Ammon's horn (tissue), 1 donor: ENCODE results near the gene TTC9B.

Source experiments
- DNase-seq: peaks from one replicate; pipeline ENCODE4 v3.0.0-alpha.2; 2016; ENCODE audit warnings: low spot score

Gene TTC9B

DNA sequence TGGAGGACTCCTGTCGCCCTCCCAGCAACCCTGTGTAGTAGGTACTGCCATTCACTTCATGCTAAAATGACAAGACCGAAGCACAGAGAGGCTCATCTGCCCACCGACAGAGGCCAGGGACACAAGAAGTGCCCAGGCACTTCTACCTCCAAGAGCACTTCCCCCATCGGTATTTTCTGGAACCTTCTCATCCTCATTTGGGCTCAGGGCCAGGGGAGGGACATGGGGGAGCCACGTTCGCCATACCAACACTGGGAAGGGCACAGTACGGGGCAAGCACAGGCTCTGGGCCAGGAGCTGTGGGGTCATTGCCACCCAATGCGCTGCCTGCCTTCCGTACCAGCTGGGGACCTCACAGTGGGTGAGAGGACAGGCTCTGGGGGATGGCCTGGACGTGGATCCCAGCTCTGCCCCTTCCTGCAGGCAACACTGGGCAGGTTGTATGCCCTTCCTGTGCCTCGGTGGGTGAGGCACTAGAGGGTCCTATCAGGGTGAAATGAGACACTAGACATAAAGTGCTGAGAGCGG, 29.6 kb upstream of the TTC9B start:
- DNase-seq: no peak

GRCh38 chr19:40247178-40247577, 29.0 kb upstream of the TTC9B start:
- DNase-seq: no peak

GRCh38 chr19:40246292-40247073, 28.3 kb upstream of the TTC9B start:
- no peak for DNase-seq

- DNase-seq: no peak
Observed at GRCh38 chr19:40245506-40246128, 27.4 kb upstream of the TTC9B start.

GRCh38 chr19:40244579-40245317, 26.6 kb upstream of the TTC9B start:
- no peak for DNase-seq

GRCh38 chr19:40243181-40243580, 25.0 kb upstream of the TTC9B start:
- DNase-seq: no peak

DNA sequence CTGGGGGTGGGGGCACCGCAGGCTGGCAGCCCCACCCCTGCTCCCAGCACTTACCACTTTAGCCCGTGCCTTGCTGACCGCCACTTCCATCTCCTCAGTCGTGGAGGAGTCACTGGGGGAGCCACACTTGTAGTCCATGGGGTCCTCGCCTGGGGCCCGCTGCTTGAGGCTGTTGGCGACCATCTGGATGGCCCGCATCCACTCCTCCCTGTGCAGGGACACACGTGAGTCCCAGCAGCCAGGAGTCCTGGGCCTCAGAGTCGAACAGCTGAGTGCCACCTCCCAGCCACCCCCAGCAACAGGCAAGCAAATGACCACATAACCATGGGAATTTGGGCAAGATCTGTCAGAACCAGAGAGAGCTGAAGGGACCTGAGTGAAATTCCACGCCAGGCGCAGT, 24.3 kb upstream of the TTC9B start:
- DNase-seq: no peak

GRCh38 chr19:40241809-40242384, 23.7 kb upstream of the TTC9B start:
- DNase-seq: peak; percentile 93

GRCh38 chr19:40241125-40241808, 23.1 kb upstream of the TTC9B start:
- no peak for DNase-seq

DNA sequence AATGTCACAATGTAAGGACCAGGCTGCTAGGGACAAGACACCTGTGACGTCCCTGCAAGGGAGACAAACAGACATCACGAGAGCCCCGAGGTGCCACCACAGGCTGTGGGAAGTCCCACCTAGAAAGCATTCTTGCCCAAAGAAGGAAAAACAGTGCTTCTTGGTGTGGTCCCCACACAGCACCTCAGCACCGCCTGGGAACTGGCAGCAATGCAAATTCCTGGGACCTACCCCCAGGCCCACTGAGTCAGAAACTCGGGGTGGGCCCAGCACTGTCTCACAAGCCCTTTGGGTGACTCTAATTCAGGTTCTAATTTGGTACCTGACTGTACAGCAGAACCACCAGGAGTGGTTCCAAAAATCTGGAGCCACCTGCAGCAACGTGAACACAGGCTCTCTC, 22.1 kb upstream of the TTC9B start:
- DNase-seq: no peak

DNA sequence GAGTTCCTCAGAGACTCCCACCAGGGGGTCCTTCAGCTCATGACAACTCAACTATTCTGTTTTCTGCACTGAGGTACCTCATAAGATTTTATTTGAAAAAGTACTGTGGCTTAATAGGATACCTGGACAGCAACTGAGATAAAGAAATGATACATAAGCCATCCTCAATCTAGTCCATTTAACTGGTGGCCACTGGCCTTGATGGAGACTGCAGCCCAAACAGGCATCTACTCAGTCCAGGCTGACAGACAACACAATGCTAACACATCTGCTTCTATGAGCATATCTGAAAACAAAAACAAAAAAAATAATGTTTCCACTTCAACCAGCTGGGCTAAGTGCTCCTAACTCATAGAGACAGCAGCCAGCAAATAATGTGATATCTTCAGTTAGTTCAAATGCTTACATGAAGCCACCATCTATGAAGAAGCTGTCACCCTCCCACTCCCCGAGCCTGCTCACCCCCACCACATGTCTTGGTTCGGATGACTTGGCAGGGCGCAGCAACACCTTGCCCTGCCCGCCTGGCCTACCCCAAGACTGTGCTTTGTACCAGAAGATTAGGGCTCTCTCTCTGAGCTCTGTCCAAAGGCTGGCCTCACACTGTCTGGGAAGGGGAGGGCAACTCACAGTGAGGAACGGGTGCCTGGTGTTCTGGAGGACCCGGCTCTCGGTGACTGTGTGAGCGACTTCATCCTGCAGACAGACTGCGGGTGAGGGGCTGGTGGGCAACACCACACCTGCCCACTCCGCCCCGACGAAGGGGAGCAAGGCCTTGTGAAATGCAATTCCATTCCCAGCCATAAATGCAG, 21.4 kb upstream of the TTC9B start:
- DNase-seq: no peak

DNA sequence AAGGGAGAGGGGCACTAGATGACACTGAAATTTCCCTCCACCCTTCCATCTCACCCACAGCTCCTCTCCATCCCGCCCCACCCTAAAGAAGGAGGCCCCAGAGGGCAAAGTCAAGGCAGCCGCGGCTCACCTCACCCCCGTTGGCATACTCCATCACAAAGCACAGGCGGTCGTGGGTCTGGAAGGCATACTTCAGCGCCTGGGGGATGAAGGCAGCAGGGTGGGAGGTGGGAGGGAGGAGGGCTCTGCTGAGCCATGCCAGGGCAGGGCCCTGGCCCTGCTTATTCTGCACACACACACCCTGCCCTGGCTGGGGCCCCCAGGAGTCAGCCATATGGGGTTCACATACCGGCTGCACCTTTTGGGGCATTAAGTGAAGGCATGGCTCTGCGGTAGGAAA, 20.6 kb upstream of the TTC9B start:
- DNase-seq: no peak

GRCh38 chr19:40237791-40238190, 19.6 kb upstream of the TTC9B start:
- no peak for DNase-seq

- no peak for DNase-seq
Observed at GRCh38 chr19:40236366-40236765, 18.2 kb upstream of the TTC9B start.

GRCh38 chr19:40236026-40236355, 17.8 kb upstream of the TTC9B start:
- no peak for DNase-seq

- DNase-seq: no peak
Observed at GRCh38 chr19:40235238-40236025, 17.2 kb upstream of the TTC9B start.

DNA sequence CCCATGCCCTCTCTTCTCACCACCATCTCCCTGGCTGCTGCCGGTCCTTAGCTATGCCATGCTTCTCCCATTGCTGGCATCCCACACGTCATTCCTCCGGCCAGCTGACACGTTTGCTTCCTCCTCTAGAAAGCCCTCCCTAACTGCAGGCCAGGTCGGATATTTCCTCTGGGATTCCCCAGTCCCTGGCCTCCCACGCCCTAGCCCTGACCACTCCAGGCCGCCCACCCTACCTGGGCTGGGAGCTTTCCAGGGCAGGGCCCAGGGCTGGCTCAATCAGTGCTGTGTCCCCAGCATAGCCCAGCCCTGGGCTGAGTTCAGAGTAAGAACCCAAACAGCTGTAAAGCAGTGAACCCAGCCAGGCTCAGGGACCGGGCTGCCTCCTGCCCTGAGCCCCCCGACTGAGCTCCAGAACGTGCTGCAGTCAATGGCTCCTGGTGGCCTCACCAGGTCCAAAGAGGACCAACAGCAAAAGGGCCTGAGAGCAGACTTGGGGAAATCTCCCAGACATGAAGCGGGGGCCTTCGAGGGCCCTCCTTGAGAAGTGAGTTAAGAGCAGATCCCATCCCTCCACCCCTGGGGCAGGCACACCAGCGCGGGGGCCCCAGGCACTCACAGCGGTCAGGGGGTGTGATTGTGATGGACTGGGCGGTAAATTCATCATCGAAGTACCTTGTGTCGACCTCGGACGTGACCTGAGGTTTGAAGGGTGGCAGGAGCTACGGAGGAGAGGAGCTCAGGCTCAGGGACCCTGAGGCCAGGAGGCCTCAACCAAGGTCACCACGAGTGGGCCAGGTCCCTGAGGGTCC, 16.4 kb upstream of the TTC9B start:
- DNase-seq: no peak

GRCh38 chr19:40233811-40234389, 15.7 kb upstream of the TTC9B start:
- DNase-seq: no peak
